ENCODE results near the gene CERKL.

CERKL gene

GRCh38 chr2:181628590-181629585 lies 28.0 kb downstream of the CERKL start:
- DNase-seq: no peak

DNA sequence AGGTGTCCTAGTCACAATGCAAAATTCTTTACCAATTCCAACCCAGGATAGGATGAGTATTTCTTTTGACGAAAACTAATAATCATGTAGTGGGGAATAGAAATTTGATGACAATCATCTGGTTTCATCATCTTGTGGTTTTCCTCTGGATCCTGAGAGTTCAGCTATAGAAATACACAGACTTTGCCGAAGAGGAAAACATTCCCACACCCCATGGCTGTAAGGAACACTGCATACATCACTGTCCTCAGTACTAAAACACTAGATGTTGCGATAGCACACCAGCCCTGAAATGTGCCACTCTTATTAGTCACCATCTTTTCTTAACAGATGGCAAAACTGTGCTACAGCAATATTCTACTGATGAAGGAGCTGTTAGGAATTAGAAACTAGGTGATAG lies 29.4 kb downstream of the CERKL start:
- DNase-seq: no peak

- DNase-seq: no peak
Observed at GRCh38 chr2:181626671-181627070, 30.2 kb downstream of the CERKL start.

- no peak for DNase-seq
Observed at GRCh38 chr2:181623159-181623558, 33.7 kb downstream of the CERKL start.

DNA sequence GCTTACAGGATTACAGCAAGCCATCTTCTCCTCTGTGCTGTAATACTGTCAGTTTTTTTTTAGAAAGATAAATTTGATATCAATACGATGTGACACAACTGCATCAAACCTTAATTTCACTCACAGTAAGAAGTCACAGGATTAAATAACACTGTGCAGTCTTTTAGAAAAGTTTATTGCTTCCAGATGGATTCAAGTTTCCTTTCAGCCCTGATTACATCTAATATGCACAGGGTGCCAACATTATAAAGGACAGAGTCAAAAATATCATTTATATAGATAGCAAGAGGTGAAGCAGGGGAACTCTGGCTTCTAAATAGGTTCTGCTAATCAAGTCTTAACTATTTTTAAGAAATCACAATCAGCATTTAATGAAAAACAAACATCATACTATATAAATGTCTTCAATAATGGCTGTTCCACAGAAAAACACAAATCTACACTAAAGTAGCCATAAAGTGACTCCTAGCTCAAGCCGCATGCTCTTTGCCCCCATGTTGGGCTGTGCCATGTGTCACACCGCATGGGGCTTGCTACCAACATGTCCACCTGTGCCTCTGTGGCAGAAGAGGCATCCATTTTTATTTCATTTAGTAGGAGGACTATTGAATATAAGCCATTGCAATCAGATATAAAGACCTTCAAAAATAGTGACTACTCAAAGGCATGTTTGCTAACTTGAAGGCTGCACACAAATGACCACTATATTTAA lies 35.0 kb downstream of the CERKL start:
- DNase-seq: peak in 1 of 14 donors; percentile 80

DNA sequence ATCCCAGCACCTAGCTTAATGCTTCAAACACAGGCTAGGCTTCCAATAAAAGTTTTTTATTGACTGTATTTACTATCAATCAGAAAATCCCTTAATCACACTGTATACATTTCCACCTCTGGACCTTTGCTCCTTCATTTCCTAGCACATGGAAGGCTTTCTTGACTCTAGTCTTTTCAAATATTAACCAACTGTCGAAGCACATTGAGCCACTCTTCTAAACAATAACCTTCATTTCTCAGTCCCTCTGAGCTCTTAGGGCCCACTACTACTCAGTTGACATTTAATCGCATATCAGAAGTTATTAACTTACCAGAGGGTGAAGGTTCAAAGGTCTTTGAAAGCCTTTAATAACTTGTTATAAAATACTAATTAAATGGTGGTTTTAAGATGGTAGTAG lies 37.4 kb downstream of the CERKL start:
- no peak for DNase-seq

DNA sequence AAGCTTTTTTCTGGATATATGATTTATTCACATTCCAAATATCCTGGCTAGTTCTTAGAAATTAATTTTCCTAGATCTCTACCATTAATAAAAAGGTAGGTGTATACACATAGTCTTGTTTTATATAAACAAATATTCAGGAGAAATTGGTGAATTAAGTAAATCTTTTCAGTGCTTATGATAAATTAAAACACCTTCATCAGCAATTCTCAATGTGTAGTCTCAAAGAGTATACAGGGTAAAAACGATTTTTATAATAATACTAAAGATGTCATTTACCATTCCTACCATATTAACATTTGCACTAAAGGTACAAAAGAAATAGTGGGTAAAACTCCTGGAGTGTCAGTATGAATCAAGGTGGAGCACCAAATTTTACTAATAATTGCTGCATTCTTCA lies 40.2 kb downstream of the CERKL start:
- no peak for DNase-seq

DNA sequence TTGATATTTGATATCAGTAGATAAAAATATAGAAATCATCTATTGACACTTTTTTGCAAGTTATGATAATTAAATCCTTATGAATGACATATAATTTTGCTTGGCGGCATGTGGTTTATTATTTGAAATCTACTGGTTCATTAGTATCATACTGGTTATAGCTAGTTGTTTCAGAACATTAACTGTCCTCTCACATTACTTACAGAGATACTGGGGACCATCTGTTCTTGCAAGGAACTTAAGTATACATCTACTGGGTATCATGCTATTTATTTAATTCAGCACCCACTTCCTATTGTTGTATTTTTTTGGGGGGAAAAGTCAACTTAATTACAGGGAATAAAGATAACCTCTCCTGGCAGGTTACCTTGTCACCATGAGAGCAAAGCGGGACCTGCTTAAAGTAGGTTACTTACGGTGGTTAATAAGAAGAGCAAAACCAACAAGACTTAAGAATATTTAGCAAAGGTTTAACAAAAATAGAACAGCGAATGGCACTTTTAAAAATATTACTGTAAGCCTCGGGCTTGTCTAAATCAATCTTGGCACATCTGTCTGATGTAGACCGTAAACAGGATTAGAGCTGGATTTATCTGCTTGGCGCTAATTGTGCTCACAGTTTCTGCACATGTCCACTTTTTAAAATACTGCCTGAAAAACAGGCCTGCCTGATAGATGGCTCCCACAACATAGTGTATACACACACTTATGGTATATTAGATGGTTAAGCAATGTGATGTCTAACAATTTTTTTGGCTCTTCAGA lies 41.8 kb downstream of the CERKL start:
- no peak for DNase-seq

GRCh38 chr2:181613241-181613640 lies 43.7 kb downstream of the CERKL start:
- DNase-seq: no peak

- no peak for DNase-seq
Observed at GRCh38 chr2:181607629-181608590, 49.0 kb downstream of the CERKL start.

DNA sequence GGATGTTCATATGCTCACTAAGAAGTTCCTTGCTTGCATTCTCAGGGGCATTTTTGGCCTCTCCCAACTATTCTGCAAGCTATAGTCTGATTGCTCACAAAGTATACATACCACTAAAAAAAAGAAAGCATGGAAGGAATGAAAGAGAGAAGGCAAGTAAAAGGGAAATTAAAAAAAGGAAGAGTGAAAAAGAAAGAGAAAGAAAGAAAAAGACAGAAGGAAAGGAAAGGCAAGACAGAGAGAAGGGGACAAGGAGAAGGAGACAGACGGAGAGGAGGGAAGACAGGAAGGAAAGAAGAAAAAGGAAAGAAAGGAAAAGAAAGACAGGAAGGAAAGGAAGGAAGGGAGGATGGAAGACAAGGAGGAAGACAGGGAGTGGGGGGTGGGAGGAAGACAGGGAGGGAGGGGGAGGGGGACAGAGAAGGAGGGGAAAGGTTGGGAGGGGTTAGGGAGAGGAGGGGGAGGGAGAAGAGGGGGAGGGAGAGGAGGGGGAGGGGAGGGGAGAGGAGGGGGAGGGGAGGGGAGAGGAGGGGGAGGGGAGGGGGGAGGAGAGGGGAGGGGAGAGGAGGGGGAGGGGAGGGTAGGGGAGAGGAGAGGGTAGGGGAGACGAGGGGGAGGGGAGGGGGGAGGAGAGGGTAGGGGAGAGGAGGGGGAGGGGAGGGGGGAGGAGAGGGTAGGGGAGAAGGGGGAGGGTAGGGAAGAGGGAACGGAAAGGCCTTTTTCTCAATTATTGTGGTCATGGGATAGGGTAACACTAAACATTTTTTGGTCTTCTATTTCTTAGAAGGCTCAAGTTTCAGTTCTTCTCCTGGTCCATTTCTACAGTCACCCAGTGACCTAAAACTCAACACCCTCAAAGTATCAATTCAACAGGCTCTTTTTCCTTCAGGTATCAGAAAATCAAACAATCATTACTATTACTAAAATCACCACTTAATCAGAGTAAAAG lies 50.7 kb downstream of the CERKL start:
- DNase-seq: no peak

GRCh38 chr2:181602017-181602416 lies 54.9 kb downstream of the CERKL start:
- DNase-seq: no peak

DNA sequence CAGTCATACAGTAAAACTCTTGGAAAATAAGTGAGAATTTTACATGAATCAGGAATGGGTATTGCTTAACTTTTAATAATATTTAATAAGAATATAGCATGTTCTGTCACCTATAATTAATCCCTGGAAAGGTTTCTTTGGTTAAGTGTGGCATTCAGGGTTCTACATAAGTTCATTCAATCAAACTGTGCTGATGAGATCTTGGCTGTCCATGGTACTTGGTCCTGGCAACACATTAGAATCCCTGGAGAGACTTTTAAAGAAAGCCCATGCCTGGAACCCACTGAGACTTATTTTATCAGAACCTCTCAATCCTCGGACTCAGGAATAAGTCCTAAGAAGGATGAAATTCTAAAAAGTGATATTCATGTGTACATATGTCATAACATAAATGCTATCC lies 60.3 kb downstream of the CERKL start:
- DNase-seq: no peak

GRCh38 chr2:181594322-181594721 lies 62.6 kb downstream of the CERKL start:
- no peak for DNase-seq

- DNase-seq: no peak
Observed at GRCh38 chr2:181589779-181590178, 67.1 kb downstream of the CERKL start.

DNA sequence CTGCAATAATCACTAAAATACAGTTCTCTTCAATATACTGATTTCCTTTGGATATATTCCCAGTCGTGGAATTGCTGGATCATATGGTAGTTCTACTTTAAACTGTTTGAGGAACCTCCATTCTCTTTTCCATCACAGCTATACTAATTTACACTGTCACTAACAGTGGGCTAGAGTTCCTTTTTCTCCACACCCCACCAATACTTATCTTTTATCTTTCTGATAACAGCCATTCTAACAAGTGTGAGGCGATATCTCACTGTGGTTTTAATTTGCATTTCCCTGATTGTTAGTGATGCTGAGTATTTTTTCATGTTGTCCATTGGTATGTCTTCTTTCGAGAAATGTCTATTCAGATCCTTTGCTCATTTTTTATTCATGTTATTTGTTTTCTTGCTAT lies 68.4 kb downstream of the CERKL start:
- DNase-seq: no peak

DNA sequence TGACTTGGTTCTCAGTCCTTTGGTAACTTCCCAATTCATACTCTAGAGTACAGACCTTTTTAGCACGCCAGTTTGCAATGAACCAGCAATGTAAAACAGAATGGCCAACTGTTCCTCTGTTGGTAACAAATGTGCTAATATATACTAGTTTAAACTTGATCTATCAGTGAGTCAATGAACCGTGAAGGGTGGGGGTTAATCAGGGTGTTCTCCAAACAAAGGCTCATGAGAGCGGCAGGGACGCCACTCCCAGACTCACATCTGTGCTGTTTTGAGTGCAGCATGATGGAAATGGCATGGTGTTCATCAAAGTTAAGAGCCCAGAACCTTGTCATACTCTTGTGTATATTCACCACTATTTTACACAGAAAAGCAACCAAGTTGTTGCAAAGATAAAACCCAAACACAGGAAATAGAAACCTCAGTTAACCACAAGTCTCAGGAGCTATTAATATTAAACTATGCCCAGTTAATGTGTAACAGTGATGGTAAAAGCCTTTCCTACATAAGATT lies 70.3 kb downstream of the CERKL start:
- DNase-seq: peak in 1 of 14 donors; percentile 22

- DNase-seq: peak in 1 of 14 donors; percentile 36
Observed at GRCh38 chr2:181585732-181586131, 71.2 kb downstream of the CERKL start.

- DNase-seq: peak in 1 of 14 donors; percentile 22
Observed at GRCh38 chr2:181581534-181581933, 75.4 kb downstream of the CERKL start.

DNA sequence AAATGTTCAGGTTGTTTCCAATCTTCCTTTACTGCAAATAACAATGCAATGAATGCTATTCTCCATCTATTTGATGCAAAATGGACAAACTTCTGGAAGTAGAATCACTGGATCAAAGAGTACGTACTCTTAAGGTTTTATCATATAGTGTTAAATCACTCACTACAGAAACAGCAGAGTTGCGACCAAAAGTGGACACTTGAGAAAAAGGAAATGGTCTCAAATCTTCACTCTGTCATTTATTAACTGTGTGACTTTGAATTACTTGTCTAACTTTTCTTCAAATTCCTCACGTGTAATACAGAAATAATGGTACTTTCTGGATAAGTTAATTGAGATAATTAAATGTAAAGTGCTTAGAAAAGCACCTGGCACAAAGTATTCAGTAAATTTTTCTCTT lies 78.1 kb downstream of the CERKL start:
- no peak for DNase-seq

Data from C1 segment of cervical spinal cord (tissue), 14 donors.